Measurements from ENCODE around the gene PIEZO2.

DNA sequence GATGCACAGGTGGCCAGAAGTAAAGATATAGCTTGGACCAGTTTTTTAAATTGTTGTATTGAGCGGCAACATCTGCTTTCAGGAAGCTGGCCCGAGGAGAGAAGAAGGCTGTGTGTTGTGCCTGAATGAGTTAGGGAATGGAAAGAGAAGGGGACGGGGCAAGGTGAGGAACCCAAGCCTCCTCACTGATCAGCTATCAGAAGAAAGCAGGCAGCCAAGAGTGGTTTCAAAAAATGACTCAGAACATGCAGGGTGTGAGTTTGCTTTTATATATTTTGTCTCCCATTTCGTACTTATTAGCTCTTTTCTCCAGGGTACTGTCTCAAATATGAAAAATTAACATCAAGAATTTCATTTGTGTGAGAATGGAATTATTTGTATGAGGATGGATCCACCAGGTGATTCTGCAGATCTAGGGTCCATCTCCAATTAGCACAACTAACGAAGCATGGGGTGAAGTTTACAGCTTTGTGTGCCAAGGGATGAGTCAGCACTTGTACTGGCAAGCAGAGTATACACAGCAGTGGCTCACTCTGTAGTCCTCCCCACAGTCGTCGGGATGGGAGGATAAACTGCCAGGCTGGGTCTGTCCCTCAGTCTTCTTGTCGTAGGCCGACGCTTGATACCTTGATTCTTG, 175.7 kb downstream of the PIEZO2 start:
- TF ChIP-seq, protein P1, sequence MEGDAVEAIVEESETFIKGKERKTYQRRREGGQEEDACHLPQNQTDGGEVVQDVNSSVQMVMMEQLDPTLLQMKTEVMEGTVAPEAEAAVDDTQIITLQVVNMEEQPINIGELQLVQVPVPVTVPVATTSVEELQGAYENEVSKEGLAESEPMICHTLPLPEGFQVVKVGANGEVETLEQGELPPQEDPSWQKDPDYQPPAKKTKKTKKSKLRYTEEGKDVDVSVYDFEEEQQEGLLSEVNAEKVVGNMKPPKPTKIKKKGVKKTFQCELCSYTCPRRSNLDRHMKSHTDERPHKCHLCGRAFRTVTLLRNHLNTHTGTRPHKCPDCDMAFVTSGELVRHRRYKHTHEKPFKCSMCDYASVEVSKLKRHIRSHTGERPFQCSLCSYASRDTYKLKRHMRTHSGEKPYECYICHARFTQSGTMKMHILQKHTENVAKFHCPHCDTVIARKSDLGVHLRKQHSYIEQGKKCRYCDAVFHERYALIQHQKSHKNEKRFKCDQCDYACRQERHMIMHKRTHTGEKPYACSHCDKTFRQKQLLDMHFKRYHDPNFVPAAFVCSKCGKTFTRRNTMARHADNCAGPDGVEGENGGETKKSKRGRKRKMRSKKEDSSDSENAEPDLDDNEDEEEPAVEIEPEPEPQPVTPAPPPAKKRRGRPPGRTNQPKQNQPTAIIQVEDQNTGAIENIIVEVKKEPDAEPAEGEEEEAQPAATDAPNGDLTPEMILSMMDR (IDR thresholded peaks at IDR 0.05; ENCODE audit: insufficient read depth, low read depth, low read length), result no peak
- TF ChIP-seq EZH2 (IDR thresholded peaks at IDR 0.05; ENCODE audit: insufficient read depth, low read length), result no peak
